Measurements from ENCODE around the gene EIF4E3.

- TF ChIP-seq CTCF (IDR thresholded peaks at IDR 0.05 in 8 of 11, conservative IDR thresholded peaks at IDR 0.05 in 3 of 11), result no peak
- TF ChIP-seq POLR2A (IDR thresholded peaks at IDR 0.05), result no peak
Measured at GRCh38 chr3:71692139-71692538, 33.1 kb downstream of the EIF4E3 start.

Measured in spleen (tissue), 7 donors.